AG04449 (cell line): Measurements from ENCODE around the gene EPRS1.
A peak's percentile ranks its signal among the peaks of the same experiment; 100 is the strongest.
"Not testable (repeated sequence)": the region's sequence is repeated elsewhere in the genome, so short reads cannot be mapped to it uniquely, and the experiment has no call there.

Experiments used
- CTCF ChIA-PET: fragments of 350-600 bp; formaldehyde crosslinking; extraction: SDS; loops from one replicate; lab custom pipeline; 2021; ENCODE audit warnings: antibody characterized with exemption; lab: Yijun Ruan, JAX
- POLR2A ChIA-PET: fragments of 400-600, 350-600 bp; formaldehyde crosslinking; extraction: SDS; loops from one replicate; lab custom pipeline; 2020; ENCODE audit warnings: antibody characterized with exemption, inconsistent platforms; lab: Yijun Ruan, JAX
- DNase-seq: peaks from one replicate; pipeline ENCODE4 v3.0.0-alpha.2; 2010; ENCODE audit warnings: low read depth, low spot score
- H3K4me3 ChIP-seq: 2 replicates; pipeline ENCODE4 v1.5.1; 2011; ENCODE audit warnings: low read depth, mild to moderate bottlenecking, control low read depth, low read length
- CTCF ChIP-seq: IDR thresholded peaks from one replicate; pipeline ENCODE4 v1.5.1; 2011; ENCODE audit warnings: mild to moderate bottlenecking, moderate library complexity, low read length, control low read depth, inconsistent platforms; ENCODE audit not compliant: insufficient read depth; ENCODE audit errors: missing control alignments

EPRS1 gene

GRCh38 chr1:220046052-220046930 is at the start of gene EPRS1:
Gene EPRS1, minus strand, starts transcription at chr1:220046505. Its CDS starts 117 bp downstream, at chr1:220046388.
- CTCF ChIA-PET, result interaction anchor here (0.6 to 0.8 kb wide), 2 partner anchors 14 to 44 kb away, joined by 3 to 4 read pairs; partner anchors contain the start of gene BPNT1
- peak; percentile 91 for TF ChIP-seq CTCF
- H3K4me3 ChIP-seq, result peak within 1 kb of the TSS; percentile 100
- DNase-seq, result peak; percentile 94
- POLR2A ChIA-PET, result no interaction called here

GRCh38 chr1:220094016-220094911 is 48.0 kb upstream of the EPRS1 start, which contains the start of gene IARS2:
Gene IARS2, plus strand, starts transcription at chr1:220094132. Its CDS starts 85 bp downstream, at chr1:220094217.
- peak within 1 kb of the TSS; percentile 77 for H3K4me3 ChIP-seq
- TF ChIP-seq CTCF, result no peak
- POLR2A ChIA-PET, result no interaction called here
- CTCF ChIA-PET, result interaction anchor here (1.0 to 1.3 kb wide), 3 partner anchors 11 to 104 kb away, joined by 3 read pairs; no protein-coding TSS in a partner anchor
- DNase-seq, result no peak

- no peak for DNase-seq
- H3K4me3 ChIP-seq, result no peak overlapping the region; the same call in 1 of the 2 replicates
- ChIA-PET POLR2A (no interaction called here), CTCF (interaction anchor here (1.0 to 1.2 kb wide), 2 partner anchors 12 to 104 kb away, joined by 3 read pairs; no protein-coding TSS in a partner anchor)
- TF ChIP-seq CTCF, result no peak
These were observed 47.2 kb upstream of the EPRS1 start for GRCh38 chr1:220093361-220094015.

- no peak for DNase-seq
- no peak for TF ChIP-seq CTCF
- CTCF ChIA-PET, result interaction anchor here (0.9 kb wide), 1 partner anchor 15 kb away, joined by 3 read pairs; no protein-coding TSS in a partner anchor
- POLR2A ChIA-PET, result no interaction called here
- H3K4me3 ChIP-seq, result no peak overlapping the region
These were observed 46.4 kb upstream of the EPRS1 start for GRCh38 chr1:220092694-220093093.

GRCh38 chr1:220089650-220090556 is 43.6 kb upstream of the EPRS1 start, which contains the start of gene BPNT1:
Gene BPNT1, minus strand, starts transcription at chr1:220089788. Its CDS starts 9,942 bp downstream, at chr1:220079846.
- ChIA-PET POLR2A (no interaction called here), CTCF (interaction anchor here (0.9 to 1.5 kb wide), 4 partner anchors 10 to 99 kb away, joined by 4 read pairs; no protein-coding TSS in a partner anchor)
- TF ChIP-seq CTCF, result no peak

GRCh38 chr1:220086261-220086686 is 40.0 kb upstream of the EPRS1 start:
- POLR2A ChIA-PET, H3K4me3 ChIP-seq, DNase-seq, CTCF ChIA-PET: not testable (repeated sequence)

More at GRCh38 chr1:220089650-220090556, 43.6 kb upstream of the EPRS1 start, which contains the start of gene BPNT1:
- DNase-seq, result peak; percentile 59
- H3K4me3 ChIP-seq, result peak within 1 kb of the TSS; percentile 77
